Lower lobe of right lung (tissue), 2 donors: Measurements from ENCODE around the gene KCNIP3. TPM values are rescaled to one million over a fixed set of nuclear protein-coding genes. Genes with fewer than 3 reads are reported as not detected.
"Not testable (repeated sequence)": the region's sequence is repeated elsewhere in the genome, so short reads cannot be mapped to it uniquely, and the experiment has no call there.

ENCODE experiments used
- ATAC-seq, 2 donors: fragments of 200-7000 bp; cut with Tn5 transposase; one replicate each; pipeline ENCODE4 v1.9.1; 2020 to 2022; ENCODE audit warnings: mild to moderate bottlenecking in 2 of 2, moderate library complexity in 2 of 2
- DNase-seq: peaks from one replicate; pipeline ENCODE4 v3.0.0-alpha.2; 2020
- H3K27ac ChIP-seq: fragments of 200-600 bp; one replicate; pipeline ENCODE4 v1.8.0; 2022
- H3K27me3 ChIP-seq: fragments of 200-600 bp; one replicate; pipeline ENCODE4 v1.8.0; 2022; ENCODE audit warnings: low read depth
- H3K36me3 ChIP-seq: fragments of 200-600 bp; one replicate; pipeline ENCODE4 v1.8.0; 2022; ENCODE audit warnings: mild to moderate bottlenecking
- H3K4me1 ChIP-seq: fragments of 200-600 bp; one replicate; pipeline ENCODE4 v1.8.0; 2022
- H3K4me3 ChIP-seq: fragments of 200-600 bp; one replicate; pipeline ENCODE4 v1.8.0; 2022; ENCODE audit warnings: mild to moderate bottlenecking
- H3K9me3 ChIP-seq: fragments of 200-600 bp; one replicate; pipeline ENCODE4 v1.8.0; 2022
- intact Hi-C: fragments of 100-400 bp; cut with DNase I; formaldehyde crosslinking; loops from one replicate; pipeline ENCODE4 v1.11.0; 2022
- total RNA-seq: library from RNA; stranded (reverse); fragmentation: NEBNext Ultra II Directional; extraction: Animal tissue kit (Norgen Biotek cat#: 25700); gene quantifications from one replicate; pipeline ENCODE4 v1.2.1, GENCODE V29; 2021
- donor health status: DM: no; HTN: yes; CAD: no; lungs with severe emphysema.

KCNIP3 gene
- total RNA-seq, 1 donor from 2014 or later: 2.6 TPM

DNA sequence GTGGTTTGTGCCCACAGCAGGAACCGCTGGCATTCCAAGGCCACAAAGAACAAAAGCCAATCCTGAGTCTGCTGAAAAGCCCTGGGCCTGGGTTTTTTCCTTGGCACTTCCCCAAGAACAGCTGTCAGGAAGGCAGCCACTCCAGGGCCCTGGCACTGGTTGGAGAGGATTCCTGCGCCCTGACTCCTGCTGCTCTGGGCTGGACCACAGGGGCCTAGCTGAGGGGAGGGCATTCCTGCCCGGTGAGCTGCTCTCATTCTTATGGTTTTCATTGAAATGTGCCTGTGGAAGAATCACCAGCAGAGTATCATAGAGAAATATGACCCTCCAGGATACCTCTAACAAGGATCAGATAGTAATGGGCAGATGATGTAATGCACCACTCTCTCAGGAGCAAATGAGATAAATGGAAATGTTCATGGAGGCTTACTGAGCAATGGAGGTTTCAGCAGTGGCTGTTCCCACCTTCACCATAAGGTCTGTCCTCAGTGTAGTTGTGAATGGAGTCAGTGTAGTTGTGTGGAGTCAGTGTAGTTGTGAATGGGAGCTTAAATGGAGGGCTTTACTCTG, 137.4 kb downstream of the KCNIP3 start:
- H3K27me3 ChIP-seq, H3K4me1 ChIP-seq, intact Hi-C loops, H3K4me3 ChIP-seq, H3K27ac ChIP-seq, H3K9me3 ChIP-seq, H3K36me3 ChIP-seq: not testable (repeated sequence)
- DNase-seq (peak; percentile 77), ATAC-seq (peak; percentile 93 to 96)

DNA sequence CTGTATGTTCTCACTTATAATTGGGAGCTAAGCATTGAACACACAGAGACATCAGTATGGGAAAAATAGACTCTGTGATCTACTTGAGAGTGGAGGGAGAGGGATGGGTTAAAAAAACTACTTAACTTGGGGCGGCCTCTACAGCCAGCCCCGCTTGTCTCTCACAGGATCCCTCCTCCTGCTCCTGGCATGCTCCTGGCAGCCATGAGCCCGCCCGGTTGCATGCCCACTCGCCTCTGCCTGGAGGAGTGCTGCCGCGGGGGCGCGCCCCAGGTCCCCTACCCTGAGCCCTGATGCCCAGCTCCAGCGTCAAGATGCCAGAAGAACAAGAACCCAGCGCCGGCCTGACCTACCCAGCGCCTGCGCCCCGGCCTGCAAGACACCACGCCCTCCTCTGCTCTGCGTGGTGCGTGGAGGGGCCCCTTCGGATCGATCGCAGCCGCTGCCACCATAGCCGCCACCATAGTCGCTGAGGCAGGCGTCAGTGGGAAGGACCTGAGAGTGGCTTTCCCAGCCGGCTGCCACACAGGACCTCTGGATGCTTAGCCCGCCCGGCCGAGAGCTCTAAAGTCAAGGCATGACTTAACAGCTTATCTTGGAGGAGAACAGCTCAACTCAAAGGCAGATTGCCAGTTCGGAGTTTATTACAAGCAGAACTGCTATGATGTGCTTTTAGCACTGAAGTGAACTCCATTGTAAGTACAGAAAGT, 138.2 kb downstream of the KCNIP3 start:
- H3K4me1 ChIP-seq, H3K36me3 ChIP-seq, intact Hi-C loops, DNase-seq, H3K27me3 ChIP-seq, H3K9me3 ChIP-seq, H3K27ac ChIP-seq, H3K4me3 ChIP-seq: not testable (repeated sequence)
- ATAC-seq: peak; percentile 56 to 71

Other genes with a start within 250 kb of the KCNIP3 start
- 51.9 TPM for gene MRPS5, start 175.5 kb upstream of the KCNIP3 start, total RNA-seq
- gene ZNF514, start 137.5 kb upstream of the KCNIP3 start, total RNA-seq: 19.9 TPM
- gene ZNF2, start 131.5 kb upstream of the KCNIP3 start, total RNA-seq: 4.1 TPM
- gene ZNF892, start 89.8 kb upstream of the KCNIP3 start, total RNA-seq: 3.9 TPM
- 6.0 TPM for gene PROM2, start 22.9 kb upstream of the KCNIP3 start, total RNA-seq
- 19.4 TPM for gene FAHD2A, start 105.4 kb downstream of the KCNIP3 start, total RNA-seq
- gene TRIM43B, start 187.4 kb downstream of the KCNIP3 start, total RNA-seq: not detected